ENCODE measurements around the gene TADA2B. TPM values are rescaled to one million over a fixed set of nuclear protein-coding genes. Genes with fewer than 3 reads are reported as not detected.

TADA2B gene
- total and polyA plus RNA-seq, 12 donors, result 15.4 to 40.8 (median 30.0) TPM

GRCh38 chr4:7003879-7004240 lies 39.3 kb upstream of the TADA2B start:
- ATAC-seq, result no peak
- no peak for DNase-seq
- no peak for TF ChIP-seq CTCF (IDR thresholded peaks at IDR 0.05)
- Histone ChIP-seq H3K36me3 (peaks cover 0 to 100% (median 55%) of the 10 kb centered on the region in 9 donors), H3K27ac (no peak overlapping the region), H3K9me3 (no peaks in the 10 kb centered on the region), H3K4me3 (no peak overlapping the region), H3K4me1 (no peaks in the 10 kb centered on the region), H3K27me3 (no peaks in the 10 kb centered on the region)
- intact Hi-C loops (cut with DNase I), result no loop called here
- WGBS, 2 donors, result 79 to 82% methylated on average over 8 of the region's 8 CpGs

- Histone ChIP-seq H3K4me1 (peaks cover 0 to 3% (median 0%) of the 10 kb centered on the region in 9 donors), H3K4me3 (no peak overlapping the region), H3K9me3 (no peaks in the 10 kb centered on the region), H3K27ac (no peak overlapping the region), H3K36me3 (peaks cover 0 to 100% (median 51%) of the 10 kb centered on the region in 9 donors), H3K27me3 (no peaks in the 10 kb centered on the region)
- DNase-seq, result no peak
- no peak for TF ChIP-seq CTCF (IDR thresholded peaks at IDR 0.05)
- no peak for ATAC-seq
- WGBS, 2 donors, result 90 to 93% methylated on average over 4 of the region's 4 CpGs
- intact Hi-C loops (cut with DNase I), result no loop called here
Measured at GRCh38 chr4:7004331-7004730, 38.8 kb upstream of the TADA2B start.

GRCh38 chr4:7005571-7005970 lies 37.6 kb upstream of the TADA2B start:
- intact Hi-C loops (cut with DNase I), result no loop called here
- no peak for TF ChIP-seq CTCF (IDR thresholded peaks at IDR 0.05)
- DNase-seq (no peak), ATAC-seq (no peak)
- Histone ChIP-seq H3K36me3 (peaks cover 0 to 100% (median 39%) of the 10 kb centered on the region in 9 donors), H3K27ac (no peak overlapping the region), H3K27me3 (no peaks in the 10 kb centered on the region), H3K9me3 (no peaks in the 10 kb centered on the region), H3K4me1 (peaks cover 0 to 13% (median 0%) of the 10 kb centered on the region in 9 donors), H3K4me3 (no peak overlapping the region)
- WGBS, 2 donors, result 82 to 91% methylated on average over 4 of the region's 4 CpGs

DNA sequence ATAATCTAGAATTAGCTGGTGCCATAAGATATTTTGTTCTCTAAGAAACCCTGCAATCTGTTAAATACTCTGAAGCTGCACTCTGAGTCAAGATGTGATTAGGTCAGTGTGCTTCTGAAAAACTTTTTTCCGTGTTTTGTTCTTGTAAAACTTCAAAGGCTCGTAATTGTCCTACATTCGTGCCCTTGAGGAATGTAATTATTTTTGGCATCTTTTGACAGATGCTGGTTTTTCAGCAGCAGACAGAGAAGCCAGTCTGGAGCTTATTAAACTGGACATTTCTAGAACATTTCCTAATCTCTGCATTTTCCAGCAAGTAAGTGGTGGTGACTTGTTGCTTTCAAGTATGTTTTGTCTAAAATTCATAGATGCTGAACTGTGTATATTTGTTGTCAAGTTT lies 36.8 kb upstream of the TADA2B start:
- no peak overlapping the region for H3K4me3 ChIP-seq
- no peak overlapping the region for H3K27ac ChIP-seq
- H3K9me3 ChIP-seq, result no peaks in the 10 kb centered on the region
- H3K27me3 ChIP-seq, result no peaks in the 10 kb centered on the region
- 69 to 88% methylated on average over 3 of the region's 3 CpGs for WGBS, 2 donors
- H3K36me3 ChIP-seq, result peaks cover 0 to 100% (median 34%) of the 10 kb centered on the region in 9 donors
- DNase-seq (no peak), ATAC-seq (no peak)
- intact Hi-C loops (cut with DNase I), result no loop called here
- no peak for TF ChIP-seq CTCF (IDR thresholded peaks at IDR 0.05)
- H3K4me1 ChIP-seq, result peaks cover 0 to 13% (median 0%) of the 10 kb centered on the region in 9 donors

Data from heart right ventricle (tissue), 16 donors.